ENCODE results near the gene LSM4.

Gene LSM4

GRCh38 chr19:18320865-18321733, 1.8 kb downstream of the LSM4 start:
- H3K27me3 ChIP-seq (ENCODE audit: low read length) = no peaks in the 10 kb centered on the region
- peaks cover 11% of the 10 kb centered on the region for H3F3A ChIP-seq (ENCODE audit: insufficient read depth)
- H3K27ac ChIP-seq (ENCODE audit: low read depth, low read length) = no peak overlapping the region
- no peaks in the 10 kb centered on the region for H3K36me3 ChIP-seq (ENCODE audit: low read length)
- H2AFZ ChIP-seq (ENCODE audit: low read depth, low read length, severe bottlenecking) = no peak overlapping the region
- peak overlapping the region; percentile 90 for H3K9ac ChIP-seq (ENCODE audit: low read length)
- H3K4me2 ChIP-seq (ENCODE audit: low read depth, low read length, poor library complexity, severe bottlenecking) = peak overlapping the region; percentile 94
- H4K20me1 ChIP-seq (ENCODE audit: low read depth, low read length) = no peaks in the 10 kb centered on the region
- H3K4me3 ChIP-seq (ENCODE audit: insufficient read depth, low read length, poor library complexity, severe bottlenecking) = peak overlapping the region; percentile 65
- H3K9me3 ChIP-seq (ENCODE audit: insufficient read depth, low read length) = no peaks in the 10 kb centered on the region
- no peaks in the 10 kb centered on the region for H3K9me2 ChIP-seq (replicated peaks; ENCODE audit: insufficient read depth, low read length)
- TF ChIP-seq EZH2phosphoT487 (conservative IDR thresholded peaks at IDR 0.05; ENCODE audit: low read length) = no peak
- TF ChIP-seq CTCF (IDR thresholded peaks at IDR 0.05; ENCODE audit: insufficient read depth, low read length, poor library complexity, severe bottlenecking) = no peak
- H3K79me2 ChIP-seq (ENCODE audit: insufficient read depth, low read length) = peaks cover 45% of the 10 kb centered on the region

DNA sequence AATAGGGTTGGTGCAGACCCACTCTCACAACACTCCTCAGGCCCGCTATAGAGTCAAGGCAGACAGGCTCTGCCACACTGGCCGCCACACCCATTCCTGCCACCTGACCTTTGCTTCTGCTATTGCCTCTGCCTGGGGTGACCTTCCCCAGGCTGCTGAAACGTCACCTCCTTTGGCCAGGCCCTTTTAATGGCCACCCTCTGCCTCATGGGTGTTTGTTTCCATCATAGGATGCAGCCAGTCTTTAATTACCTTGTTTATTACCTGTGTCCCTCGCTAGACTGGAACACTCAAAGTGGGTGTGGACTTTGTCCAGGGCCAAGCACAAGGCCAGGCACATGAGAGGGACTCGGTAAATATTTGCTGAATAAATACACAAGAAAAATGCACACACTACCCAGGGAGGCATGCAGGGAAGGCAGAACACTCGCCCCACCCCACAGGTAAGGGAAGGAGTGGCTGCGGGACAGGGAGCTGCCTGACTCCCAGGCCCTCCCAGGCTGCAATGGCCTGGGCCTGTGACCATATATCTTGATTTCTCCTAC, 3.2 kb downstream of the LSM4 start:
- H2AFZ ChIP-seq (ENCODE audit: low read depth, low read length, severe bottlenecking) = no peak overlapping the region
- H3K9me3 ChIP-seq (ENCODE audit: insufficient read depth, low read length) = no peaks in the 10 kb centered on the region
- H3F3A ChIP-seq (ENCODE audit: insufficient read depth) = peaks cover 11% of the 10 kb centered on the region
- no peak overlapping the region for H3K4me3 ChIP-seq (ENCODE audit: insufficient read depth, low read length, poor library complexity, severe bottlenecking)
- no peak for TF ChIP-seq CTCF (IDR thresholded peaks at IDR 0.05; ENCODE audit: insufficient read depth, low read length, poor library complexity, severe bottlenecking)
- no peak for TF ChIP-seq EZH2phosphoT487 (conservative IDR thresholded peaks at IDR 0.05; ENCODE audit: low read length)
- no peaks in the 10 kb centered on the region for H3K36me3 ChIP-seq (ENCODE audit: low read length)
- H3K27me3 ChIP-seq (ENCODE audit: low read length) = no peaks in the 10 kb centered on the region
- H3K27ac ChIP-seq (ENCODE audit: low read depth, low read length) = no peak overlapping the region
- no peaks in the 10 kb centered on the region for H4K20me1 ChIP-seq (ENCODE audit: low read depth, low read length)
- H3K4me2 ChIP-seq (ENCODE audit: low read depth, low read length, poor library complexity, severe bottlenecking) = no peak overlapping the region
- no peaks in the 10 kb centered on the region for H3K9me2 ChIP-seq (replicated peaks; ENCODE audit: insufficient read depth, low read length)
- no peak overlapping the region for H3K9ac ChIP-seq (ENCODE audit: low read length)
- peaks cover 45% of the 10 kb centered on the region for H3K79me2 ChIP-seq (ENCODE audit: insufficient read depth, low read length)

DNA sequence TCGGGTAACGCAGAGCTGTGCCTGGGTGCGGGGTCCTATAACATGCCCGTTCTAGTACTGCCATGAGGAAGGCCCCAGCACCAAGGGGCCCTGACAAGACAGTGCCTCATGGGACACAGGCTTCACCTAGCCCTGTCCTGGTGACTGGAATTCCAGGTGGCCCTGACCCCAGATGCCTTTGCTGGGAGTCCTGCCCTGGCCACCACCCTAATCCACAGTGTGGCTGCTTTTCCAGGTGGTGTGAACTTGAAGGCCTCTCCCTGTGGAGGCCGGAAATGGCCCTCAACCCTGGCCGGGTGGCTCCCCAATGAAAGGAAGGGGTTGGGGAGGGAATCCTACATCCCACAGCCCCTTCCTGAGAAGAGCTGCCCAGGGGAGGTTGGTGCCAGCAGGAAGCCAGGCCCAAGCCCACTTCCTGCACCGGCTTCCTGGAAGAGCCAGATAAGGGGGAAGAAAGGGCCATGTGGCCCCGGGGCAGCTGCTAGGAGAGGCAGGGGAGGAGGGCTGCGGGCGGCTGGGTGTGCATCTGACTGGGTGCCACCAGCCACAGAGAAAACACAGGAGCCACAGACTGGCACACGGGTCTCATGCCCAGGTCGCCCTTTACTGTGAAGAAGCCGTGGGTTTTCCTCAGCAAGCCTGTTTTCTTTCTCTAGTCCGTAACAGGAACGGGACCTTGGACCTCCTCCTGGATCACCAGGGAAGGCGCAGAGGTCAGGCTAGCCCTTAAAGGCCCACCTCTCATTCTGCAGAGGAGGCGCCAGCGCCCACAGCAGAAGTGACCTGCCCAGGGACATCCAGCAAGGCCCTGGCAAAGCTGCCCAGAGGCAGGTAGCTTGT, 4.7 kb downstream of the LSM4 start:
- Histone ChIP-seq H3K27ac (ENCODE audit: low read depth, low read length) (no peak overlapping the region), H3F3A (ENCODE audit: insufficient read depth) (peaks cover under 1% of the 10 kb centered on the region; the same call in 1 of the 2 replicates), H3K9me2 (replicated peaks; ENCODE audit: insufficient read depth, low read length) (no peaks in the 10 kb centered on the region), H4K20me1 (ENCODE audit: low read depth, low read length) (no peaks in the 10 kb centered on the region), H3K36me3 (ENCODE audit: low read length) (no peaks in the 10 kb centered on the region), H3K4me3 (ENCODE audit: insufficient read depth, low read length, poor library complexity, severe bottlenecking) (no peak overlapping the region), H3K4me2 (ENCODE audit: low read depth, low read length, poor library complexity, severe bottlenecking) (no peak overlapping the region), H3K79me2 (ENCODE audit: insufficient read depth, low read length) (peaks cover 45% of the 10 kb centered on the region), H3K27me3 (ENCODE audit: low read length) (no peaks in the 10 kb centered on the region), H2AFZ (ENCODE audit: low read depth, low read length, severe bottlenecking) (no peak overlapping the region), H3K9ac (ENCODE audit: low read length) (no peak overlapping the region), H3K9me3 (ENCODE audit: insufficient read depth, low read length) (no peaks in the 10 kb centered on the region)
- TF ChIP-seq CTCF (IDR thresholded peaks at IDR 0.05; ENCODE audit: insufficient read depth, low read length, poor library complexity, severe bottlenecking) (no peak), EZH2phosphoT487 (conservative IDR thresholded peaks at IDR 0.05; ENCODE audit: low read length) (no peak)
